H1 (cell line): ENCODE data around the gene RFX1. TPM values are rescaled to one million over a fixed set of nuclear protein-coding genes. Genes with fewer than 3 reads are reported as not detected.
A peak's percentile ranks its signal among the peaks of the same experiment; 100 is the strongest.

ENCODE experiments used
- BACH1 ChIP-seq: IDR thresholded peaks from 2 replicates; pipeline ENCODE4 v1.6.1; 2012; ENCODE audit warnings: low read length, improper control_type of control experiment
- CBX8 ChIP-seq: fragments of 300-800, 300-1000 bp; sonication (generic); IDR thresholded peaks from 2 replicates; pipeline ENCODE4 v1.7.1; 2016; ENCODE audit warnings: low read depth, low read length, borderline replicate concordance
- CHD1 ChIP-seq: IDR thresholded peaks from 2 replicates; pipeline ENCODE4 v1.6.1; 2012; ENCODE audit warnings: low read depth, low read length, improper control_type of control experiment
- CTBP2 ChIP-seq: IDR thresholded peaks from 2 replicates; pipeline ENCODE4 v1.7.0; 2011; ENCODE audit warnings: borderline replicate concordance, mild to moderate bottlenecking, moderate library complexity, mixed read lengths, low read length; ENCODE audit not compliant: insufficient read depth, insufficient read length
- EGR1 ChIP-seq: IDR thresholded peaks from 2 replicates; pipeline ENCODE4 v1.6.1; 2011; ENCODE audit warnings: low read depth, low read length, borderline replicate concordance
- HDAC2 ChIP-seq, 2 experiments: fragments of 300-600 bp in 1 of 2; sonication (generic) in 1 of 2; IDR thresholded peaks; 2 replicates each; pipeline ENCODE4 v1.6.1; 2011 to 2012; ENCODE audit warnings: low read depth in 2 of 2, low read length in 2 of 2, mild to moderate bottlenecking in 2 of 2, moderate library complexity in 2 of 2, borderline replicate concordance in 1 of 2, inconsistent platforms in 1 of 2
- KDM4A ChIP-seq: IDR thresholded peaks from one replicate; pipeline ENCODE4 v1.7.1; 2012; ENCODE audit warnings: low read depth, mild to moderate bottlenecking, moderate library complexity, low read length, inconsistent platforms; ENCODE audit not compliant: severe bottlenecking
- KDM5A ChIP-seq: fragments of 200-600 bp; IDR thresholded peaks from 2 replicates; pipeline ENCODE4 v1.7.1; 2012; ENCODE audit warnings: mild to moderate bottlenecking, low read length, inconsistent platforms, mixed read lengths
- PHF8 ChIP-seq: fragments of 200-600 bp; sonication (generic); conservative IDR thresholded peaks from 2 replicates; pipeline ENCODE4 v1.7.1; 2012; ENCODE audit warnings: low read depth, mild to moderate bottlenecking, inconsistent platforms, low read length, moderate library complexity
- POLR2A ChIP-seq, 2 experiments: IDR thresholded peaks; 1 replicate in 1 of 2; 2 replicates in 1 of 2; pipeline ENCODE4 v1.6.1; 2011; ENCODE audit warnings: low read depth in 2 of 2, low read length in 2 of 2, mild to moderate bottlenecking in 2 of 2; ENCODE audit errors: control extremely low read depth in 1 of 2
- POLR2AphosphoS5 ChIP-seq: IDR thresholded peaks from 2 replicates; pipeline ENCODE4 v1.6.1; 2011; ENCODE audit warnings: low read depth, low read length
- RAD21 ChIP-seq, 2 experiments: IDR thresholded peaks in 1 of 2; conservative IDR thresholded peaks in 1 of 2; 2 replicates each; pipeline ENCODE4 v1.6.1; 2011; ENCODE audit warnings: low read depth in 2 of 2, low read length in 2 of 2, improper control_type of control experiment in 1 of 2, inconsistent platforms in 1 of 2, mild to moderate bottlenecking in 1 of 2, moderate library complexity in 1 of 2
- RFX5 ChIP-seq: IDR thresholded peaks from 2 replicates; pipeline ENCODE4 v1.6.1; 2011; ENCODE audit warnings: low read depth, low read length, improper control_type of control experiment, borderline replicate concordance
- SIX5 ChIP-seq: IDR thresholded peaks from 2 replicates; pipeline ENCODE4 v1.6.1; 2011; ENCODE audit warnings: mild to moderate bottlenecking, low read depth, low read length
- SP1 ChIP-seq: IDR thresholded peaks from 2 replicates; pipeline ENCODE4 v1.6.1; 2011; ENCODE audit warnings: low read depth, low read length
- SUZ12 ChIP-seq: fragments of 200-600 bp; sonication (generic); IDR thresholded peaks from 2 replicates; pipeline ENCODE4 v1.6.1; 2012; ENCODE audit warnings: mild to moderate bottlenecking, inconsistent platforms, low read length, moderate library complexity, mixed read lengths
- polyA plus RNA-seq, 7 experiments: library from polyadenylated mRNA; depleted of rRNA in 3 of 7; stranded (reverse) in 5 of 7; unstranded in 2 of 7; fragments of >200 nt in 5 of 7; fragments of 200-250 nt in 2 of 7; gene quantifications; 1 replicate in 5 of 7; 2 replicates in 1 of 7; 4 replicates in 1 of 7; pipeline versions ENCODE4 v1.2.1 to v1.2.3, GENCODE V29; 2011 to 2013; ENCODE audit warnings: missing spikeins in 2 of 7, mixed read lengths in 2 of 7
- total RNA-seq: library from RNA; stranded (reverse); fragmentation: NEBNext Ultra II Directional; extraction: Animal tissue kit (Norgen Biotek cat#: 25700); gene quantifications from 2 replicates; pipeline ENCODE4 v1.2.1, GENCODE V29; 2021
- TF ChIP-seq, protein P1 (sequence below): IDR thresholded peaks from 2 replicates; pipeline ENCODE4 v1.6.1; 2011; ENCODE audit warnings: low read length, improper control_type of control experiment
- TF ChIP-seq, protein P2 (sequence below), 3 experiments: IDR thresholded peaks; 1 replicate in 2 of 3; 2 replicates in 1 of 3; pipeline versions ENCODE4 v1.5.1 to v1.6.1; 2011; ENCODE audit warnings: low read length in 3 of 3, mild to moderate bottlenecking in 3 of 3, inconsistent platforms in 2 of 3, low read depth in 1 of 3, moderate library complexity in 1 of 3; ENCODE audit not compliant: insufficient read depth in 1 of 3; ENCODE audit errors: control extremely low read depth in 1 of 3
- TF ChIP-seq, protein P3 (sequence below): IDR thresholded peaks from 2 replicates; pipeline ENCODE4 v1.6.1; 2011; ENCODE audit warnings: low read depth, mild to moderate bottlenecking, low read length; ENCODE audit not compliant: insufficient read depth

The RFX1 gene
- total and polyA plus RNA-seq, 2 of the 8 experiments (the other 6 are each of a cell fraction or from before 2014, with no cell fraction given), result 4.9 to 17.0 TPM

DNA sequence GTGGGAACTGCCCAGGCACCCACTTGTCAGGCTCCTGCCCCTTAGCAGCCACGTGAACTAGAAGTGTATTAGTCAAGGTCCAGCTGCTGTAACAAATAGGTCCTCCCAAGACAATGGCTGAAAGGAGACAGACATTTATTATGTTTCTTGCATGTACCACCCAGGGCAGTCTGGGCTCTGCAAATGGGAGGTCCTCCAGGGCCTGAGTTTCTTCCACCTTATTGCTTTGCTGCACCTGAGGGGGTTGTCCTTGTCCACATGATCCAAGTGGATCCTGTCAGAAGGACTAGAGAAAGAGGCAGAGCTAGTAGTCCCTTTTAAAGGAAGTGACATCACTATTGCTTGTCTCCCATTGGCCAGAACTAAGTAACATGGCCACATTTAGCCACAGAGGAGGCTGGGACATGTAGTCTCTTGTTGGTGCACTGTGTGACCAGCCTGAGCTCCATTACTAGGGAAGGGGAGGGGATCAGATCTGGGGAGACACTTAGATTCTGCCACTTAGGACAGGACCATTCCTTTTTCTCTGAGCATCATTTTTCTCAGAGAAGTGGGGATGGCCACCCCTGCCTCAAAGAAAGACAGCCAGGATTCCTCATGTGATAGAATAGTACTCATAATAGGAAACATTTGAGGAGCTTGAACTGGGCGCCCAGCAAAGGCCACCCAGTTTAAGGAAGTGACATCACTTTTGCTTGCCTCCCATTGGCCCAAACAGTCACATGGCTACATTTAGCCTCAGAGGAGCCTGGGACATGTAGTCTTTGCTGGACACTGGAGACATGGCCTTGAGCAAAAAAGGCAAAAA, 85.0 kb downstream of the RFX1 start (continued):
- no peak for TF ChIP-seq CHD1
- TF ChIP-seq SUZ12, result no peak
- no peak for TF ChIP-seq RFX5
- TF ChIP-seq BACH1, result no peak
- TF ChIP-seq POLR2A (IDR thresholded peaks at IDR 0.05; ENCODE audit: control extremely low read depth in 1 of 2, low read depth in 2 of 2, low read length in 2 of 2), result no peak
- TF ChIP-seq KDM5A, result no peak
- TF ChIP-seq CBX8, result no peak
- TF ChIP-seq, protein P1, sequence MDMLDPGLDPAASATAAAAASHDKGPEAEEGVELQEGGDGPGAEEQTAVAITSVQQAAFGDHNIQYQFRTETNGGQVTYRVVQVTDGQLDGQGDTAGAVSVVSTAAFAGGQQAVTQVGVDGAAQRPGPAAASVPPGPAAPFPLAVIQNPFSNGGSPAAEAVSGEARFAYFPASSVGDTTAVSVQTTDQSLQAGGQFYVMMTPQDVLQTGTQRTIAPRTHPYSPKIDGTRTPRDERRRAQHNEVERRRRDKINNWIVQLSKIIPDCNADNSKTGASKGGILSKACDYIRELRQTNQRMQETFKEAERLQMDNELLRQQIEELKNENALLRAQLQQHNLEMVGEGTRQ, result peak; percentile 78
- TF ChIP-seq RAD21 (IDR thresholded peaks at IDR 0.05 in 1 of 2, conservative IDR thresholded peaks at IDR 0.05 in 1 of 2; ENCODE audit: low read depth in 2 of 2, low read length in 2 of 2), result no peak
- TF ChIP-seq PHF8, result no peak
- TF ChIP-seq, protein P2, sequence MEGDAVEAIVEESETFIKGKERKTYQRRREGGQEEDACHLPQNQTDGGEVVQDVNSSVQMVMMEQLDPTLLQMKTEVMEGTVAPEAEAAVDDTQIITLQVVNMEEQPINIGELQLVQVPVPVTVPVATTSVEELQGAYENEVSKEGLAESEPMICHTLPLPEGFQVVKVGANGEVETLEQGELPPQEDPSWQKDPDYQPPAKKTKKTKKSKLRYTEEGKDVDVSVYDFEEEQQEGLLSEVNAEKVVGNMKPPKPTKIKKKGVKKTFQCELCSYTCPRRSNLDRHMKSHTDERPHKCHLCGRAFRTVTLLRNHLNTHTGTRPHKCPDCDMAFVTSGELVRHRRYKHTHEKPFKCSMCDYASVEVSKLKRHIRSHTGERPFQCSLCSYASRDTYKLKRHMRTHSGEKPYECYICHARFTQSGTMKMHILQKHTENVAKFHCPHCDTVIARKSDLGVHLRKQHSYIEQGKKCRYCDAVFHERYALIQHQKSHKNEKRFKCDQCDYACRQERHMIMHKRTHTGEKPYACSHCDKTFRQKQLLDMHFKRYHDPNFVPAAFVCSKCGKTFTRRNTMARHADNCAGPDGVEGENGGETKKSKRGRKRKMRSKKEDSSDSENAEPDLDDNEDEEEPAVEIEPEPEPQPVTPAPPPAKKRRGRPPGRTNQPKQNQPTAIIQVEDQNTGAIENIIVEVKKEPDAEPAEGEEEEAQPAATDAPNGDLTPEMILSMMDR (IDR thresholded peaks at IDR 0.05; ENCODE audit: control extremely low read depth in 1 of 3, insufficient read depth in 1 of 3, low read depth in 1 of 3, low read length in 3 of 3), result no peak
- TF ChIP-seq CTBP2, result no peak
- no peak for TF ChIP-seq EGR1
- TF ChIP-seq SP1, result peak; percentile 42; the same call in 1 of the 2 replicates
- TF ChIP-seq SIX5, result peak; percentile 64
- no peak for TF ChIP-seq HDAC2 (IDR thresholded peaks at IDR 0.05; ENCODE audit: borderline replicate concordance in 1 of 2, low read depth in 2 of 2, low read length in 2 of 2)
- TF ChIP-seq, protein P3, sequence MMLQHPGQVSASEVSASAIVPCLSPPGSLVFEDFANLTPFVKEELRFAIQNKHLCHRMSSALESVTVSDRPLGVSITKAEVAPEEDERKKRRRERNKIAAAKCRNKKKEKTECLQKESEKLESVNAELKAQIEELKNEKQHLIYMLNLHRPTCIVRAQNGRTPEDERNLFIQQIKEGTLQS, result peak; percentile 69
- TF ChIP-seq KDM4A, result no peak
- TF ChIP-seq POLR2AphosphoS5, result no peak
